ENCODE measurements around the gene TLE3. TPM values are rescaled to one million over a fixed set of nuclear protein-coding genes. Genes with fewer than 3 reads are reported as not detected.
A peak's percentile ranks its signal among the peaks of the same experiment; 100 is the strongest.

The TLE3 gene
- polyA plus RNA-seq, 1 of the 3 experiments (the other 2 are of a cell fraction): 14.7 TPM

- CTCF ChIA-PET: interaction anchor here (0.9 to 5.8 kb wide), 16 partner anchors 8 to 523 kb away, joined by 3 to 32 read pairs (median 3); no protein-coding TSS in a partner anchor
- H3K9me3 ChIP-seq: no peaks in the 10 kb centered on the region
- no peak for TF ChIP-seq SMC3 (IDR thresholded peaks at IDR 0.05; ENCODE audit: low read depth, low read length)
- TF ChIP-seq NFIC (IDR thresholded peaks at IDR 0.05; ENCODE audit: borderline replicate concordance): no peak
- TF ChIP-seq SIN3A (IDR thresholded peaks at IDR 0.05; ENCODE audit: borderline replicate concordance, low read depth, low read length): no peak
- 26% methylated on average over 35 of the region's 66 CpGs for whole genome bisulfite sequencing (ENCODE audit: low lambda C conversion rate)
- peak overlapping the region; percentile 79; the same call in 1 of the 2 replicates for H3K9ac ChIP-seq
- H4K20me1 ChIP-seq (ENCODE audit: insufficient read depth): peaks cover 49% of the 10 kb centered on the region
- H3K4me3 ChIP-seq (ENCODE audit: low read depth in 2 of 2, low read length in 1 of 2): peak overlapping the region; percentile 85 to 94
- H2AFZ ChIP-seq (ENCODE audit: low read depth): peak overlapping the region; percentile 82
- peaks cover 24% of the 10 kb centered on the region for H3F3A ChIP-seq (replicated peaks; ENCODE audit: insufficient read depth)
- DNase-seq: peak; percentile 75
- peak overlapping the region; percentile 99 for H3K4me2 ChIP-seq
- peak overlapping the region; percentile 77 to 90; a peak in 3 of 4 replicates for H3K27ac ChIP-seq (ENCODE audit: low read depth in 2 of 2, low read length in 1 of 2)
- no peaks in the 10 kb centered on the region for H3K9me2 ChIP-seq
- H3K36me3 ChIP-seq (replicated peaks in 1 of 2; ENCODE audit: control insufficient read depth in 1 of 2, insufficient read depth in 2 of 2, low read length in 1 of 2): peaks cover 16 to 28% of the 10 kb centered on the region in 2 experiments
- peaks cover 47% of the 10 kb centered on the region for H3K79me2 ChIP-seq (ENCODE audit: insufficient read depth)
- POLR2A ChIA-PET: interaction anchor here (1.4 to 1.6 kb wide), 2 partner anchors 34 to 244 kb away, joined by 3 to 4 read pairs; no protein-coding TSS in a partner anchor
- H3K27me3 ChIP-seq (ENCODE audit: insufficient read depth): peaks cover 3% of the 10 kb centered on the region
- peaks cover 18 to 53% of the 10 kb centered on the region in 2 experiments for H3K4me1 ChIP-seq (ENCODE audit: control insufficient read depth in 1 of 2, insufficient read depth in 2 of 2, low read depth in 1 of 2, low read length in 1 of 2)
Measured at GRCh38 chr15:70095408-70096214, 2.1 kb downstream of the TLE3 start.

GRCh38 chr15:70094690-70095311 lies 2.9 kb downstream of the TLE3 start:
- Histone ChIP-seq H2AFZ (ENCODE audit: low read depth) (no peak overlapping the region), H3K9me3 (no peaks in the 10 kb centered on the region), H3K4me3 (ENCODE audit: low read depth in 2 of 2, low read length in 1 of 2) (peak overlapping the region; percentile 85 to 94), H4K20me1 (ENCODE audit: insufficient read depth) (peaks cover 54% of the 10 kb centered on the region), H3K4me1 (ENCODE audit: control insufficient read depth in 1 of 2, insufficient read depth in 2 of 2, low read depth in 1 of 2, low read length in 1 of 2) (peaks cover 18 to 53% of the 10 kb centered on the region in 2 experiments), H3K79me2 (ENCODE audit: insufficient read depth) (peaks cover 48% of the 10 kb centered on the region), H3K27me3 (ENCODE audit: insufficient read depth) (no peaks in the 10 kb centered on the region), H3K9me2 (no peaks in the 10 kb centered on the region), H3K4me2 (peak overlapping the region; percentile 99), H3K9ac (no peak overlapping the region; the same call in 1 of the 2 replicates), H3F3A (replicated peaks; ENCODE audit: insufficient read depth) (peaks cover 24% of the 10 kb centered on the region), H3K27ac (ENCODE audit: low read depth in 2 of 2, low read length in 1 of 2) (no peak overlapping the region; a peak in 2 of 4 replicates), H3K36me3 (replicated peaks in 1 of 2; ENCODE audit: control insufficient read depth in 1 of 2, insufficient read depth in 2 of 2, low read length in 1 of 2) (peaks cover 16 to 37% of the 10 kb centered on the region in 2 experiments)
- DNase-seq: no peak
- ChIA-PET CTCF (interaction anchor here (0.6 to 5.8 kb wide), 9 partner anchors 15 to 522 kb away, joined by 3 to 32 read pairs (median 3); no protein-coding TSS in a partner anchor), POLR2A (no interaction called here)
- TF ChIP-seq TAF1 (IDR thresholded peaks at IDR 0.05; ENCODE audit: borderline replicate concordance, low read depth, low read length) (no peak), MXI1 (IDR thresholded peaks at IDR 0.05; ENCODE audit: low read depth, low read length) (peak; percentile 5; the same call in 1 of the 2 replicates), IRF3 (IDR thresholded peaks at IDR 0.05; ENCODE audit: low read depth, low read length) (no peak)
- 94% methylated on average over 8 of the region's 8 CpGs for WGBS (ENCODE audit: low lambda C conversion rate)
